Stromal cell of bone marrow (primary cell): Measurements from ENCODE around the gene ZNF678.

Source experiments
- DNase-seq: peaks from one replicate; pipeline ENCODE4 v3.0.0-alpha.2; 2012; ENCODE audit warnings: low read depth

ZNF678 gene

GRCh38 chr1:227723474-227723873 lies 160.1 kb downstream of the ZNF678 start:
- no peak for DNase-seq

- DNase-seq = no peak
These were observed 161.7 kb downstream of the ZNF678 start for GRCh38 chr1:227725046-227725445.

GRCh38 chr1:227726318-227726717 lies 163.0 kb downstream of the ZNF678 start:
- no peak for DNase-seq
